GM21529 (cell line): ENCODE data around the gene SPATA13.

Experiments used
- ATAC-seq: cut with Tn5 transposase; IDR thresholded peaks from one replicate; pipeline ENCODE4 v1.9.1; 2021; ENCODE audit not compliant: unreplicated experiment

SPATA13 gene

GRCh38 chr13:24276306-24276705 lies 115.8 kb downstream of the SPATA13 start:
- ATAC-seq, result no peak

- no peak for ATAC-seq
Observed at GRCh38 chr13:24276861-24277260, 116.3 kb downstream of the SPATA13 start.

DNA sequence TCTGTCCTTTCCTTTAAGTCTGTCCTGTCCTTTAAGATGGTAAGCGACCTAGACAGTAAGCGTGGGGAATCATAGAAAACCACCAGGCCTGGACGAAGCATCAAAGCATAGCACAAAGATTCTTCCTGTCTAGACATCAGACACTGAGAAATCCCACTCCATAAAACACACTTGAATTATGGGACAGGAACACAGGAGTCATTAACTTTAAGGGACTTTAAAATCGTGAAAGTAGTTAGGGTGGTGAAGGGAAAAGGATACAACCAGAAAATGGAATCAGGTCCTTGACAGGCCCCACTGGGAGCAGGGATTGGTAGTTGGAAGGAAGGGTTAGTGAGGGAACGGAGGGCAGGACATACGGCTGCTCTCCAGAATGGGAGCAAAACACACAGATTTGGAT lies 117.2 kb downstream of the SPATA13 start:
- no peak for ATAC-seq

DNA sequence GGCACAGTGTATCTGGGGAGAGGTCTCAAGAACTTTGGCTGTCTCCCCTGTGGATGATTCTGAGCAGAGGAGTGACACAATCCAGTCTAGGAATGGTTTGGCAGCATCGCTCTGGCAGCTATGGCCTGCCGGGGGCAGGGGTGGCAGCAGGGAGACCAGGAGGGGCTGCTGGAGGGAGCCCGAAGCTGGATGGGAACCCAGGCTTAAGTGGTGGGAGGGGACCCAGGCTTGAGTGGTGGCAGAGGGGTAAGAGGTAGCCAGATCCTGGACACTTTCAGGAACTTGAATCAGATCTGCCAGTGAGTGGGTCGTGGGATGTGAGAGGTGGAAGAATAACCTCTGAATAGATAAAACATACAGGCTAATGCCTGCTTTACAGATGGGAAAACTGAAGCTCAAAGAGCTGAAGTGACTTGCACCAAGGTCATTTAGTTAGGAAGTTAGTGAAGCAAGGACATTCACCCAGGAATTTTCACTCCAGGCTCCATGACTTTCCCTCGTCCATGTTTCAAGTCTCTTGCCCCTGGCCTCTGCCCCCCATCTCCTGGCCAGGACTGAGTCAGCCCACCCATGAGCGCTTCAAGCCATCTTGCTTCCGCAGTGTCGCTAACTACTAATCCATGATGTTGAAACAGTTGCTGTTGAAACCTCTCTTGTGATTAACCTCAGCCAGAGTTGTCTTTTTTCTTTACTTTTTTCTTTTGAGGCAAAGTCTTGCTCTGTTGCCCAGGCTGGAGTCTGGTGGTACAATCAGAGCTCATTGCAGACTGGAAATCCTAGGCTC lies 119.0 kb downstream of the SPATA13 start:
- ATAC-seq, result no peak

- peak; percentile 77 for ATAC-seq
Observed at GRCh38 chr13:24280720-24281119, 120.2 kb downstream of the SPATA13 start.

DNA sequence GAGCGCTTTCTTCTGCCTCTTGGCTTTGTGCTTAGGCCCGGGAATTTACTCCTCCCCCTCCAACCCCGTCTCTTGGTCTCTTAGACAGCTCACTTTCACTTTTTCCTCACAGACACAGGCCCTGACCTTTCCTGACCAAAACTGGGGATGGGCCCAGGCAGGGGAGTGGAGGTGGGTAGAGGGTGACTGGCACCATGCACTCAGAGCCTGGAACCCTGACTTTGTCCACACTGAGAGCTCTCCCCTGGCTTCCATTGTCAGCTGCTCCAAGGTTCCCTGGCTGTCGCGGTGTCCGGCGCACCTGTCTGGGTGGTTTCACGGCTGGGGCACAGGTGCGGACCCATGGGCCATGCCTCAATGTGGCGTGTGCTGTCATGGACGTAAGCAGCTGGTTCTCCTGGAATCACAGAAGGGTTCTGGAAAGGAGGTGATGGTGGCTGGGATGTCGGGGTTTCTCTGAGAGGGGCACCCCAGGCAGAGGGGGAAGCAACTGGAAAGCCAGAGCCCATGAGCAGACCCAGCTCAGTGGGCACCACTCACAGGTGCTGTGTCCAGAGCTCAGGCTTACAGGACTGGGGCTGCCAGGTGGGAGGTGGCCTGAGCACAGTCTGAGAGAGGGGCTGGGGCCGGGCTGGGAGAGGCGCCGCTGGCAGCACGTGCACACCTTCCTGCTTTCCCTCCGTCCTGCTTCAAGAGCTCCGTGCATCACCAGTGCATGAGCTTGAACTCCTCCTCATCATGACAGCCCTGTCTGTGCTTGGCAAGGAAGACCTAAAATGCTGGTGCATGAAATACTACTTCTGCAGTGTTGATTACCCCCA lies 120.9 kb downstream of the SPATA13 start:
- ATAC-seq, result no peak

DNA sequence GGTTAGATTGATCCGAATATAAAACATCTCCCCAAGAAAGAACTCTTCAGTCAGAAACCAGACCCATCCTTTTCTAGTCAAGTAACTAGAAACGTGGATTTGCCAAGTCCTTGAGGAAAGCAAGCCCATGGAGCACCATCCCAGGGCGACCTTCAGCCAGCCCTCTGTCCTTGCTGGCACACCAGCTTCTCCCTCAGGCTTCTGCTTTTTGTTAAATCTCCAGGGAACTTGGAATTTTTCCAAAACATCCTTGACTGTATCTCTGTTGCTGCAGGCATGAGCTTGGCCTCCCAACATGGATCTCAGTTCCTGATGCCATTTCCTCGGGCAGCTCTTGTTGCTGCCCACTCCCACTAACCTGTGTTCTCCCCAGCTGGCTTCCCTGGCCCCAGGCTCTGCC lies 121.7 kb downstream of the SPATA13 start:
- ATAC-seq, result no peak

- ATAC-seq, result no peak
Observed at GRCh38 chr13:24284889-24285565, 124.5 kb downstream of the SPATA13 start.

DNA sequence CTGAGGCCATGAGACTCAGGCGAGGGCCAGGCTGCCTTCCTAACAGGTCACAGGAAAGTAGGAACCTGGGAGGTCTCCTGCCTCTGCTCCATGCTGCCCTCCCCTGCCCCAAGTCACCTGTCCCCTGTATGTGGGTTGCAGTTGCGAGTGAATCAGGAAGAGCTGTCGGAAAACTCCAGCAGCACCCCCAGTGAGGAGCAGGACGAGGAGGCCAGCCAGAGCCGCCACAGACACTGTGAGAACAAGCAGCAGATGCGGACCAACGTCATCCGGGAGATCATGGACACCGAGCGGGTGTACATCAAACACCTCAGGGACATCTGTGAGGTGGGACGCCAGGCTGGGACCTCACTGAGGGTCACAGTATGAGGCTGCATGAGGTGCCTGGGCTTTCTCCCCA lies 126.1 kb downstream of the SPATA13 start:
- ATAC-seq, result no peak

GRCh38 chr13:24287748-24288287 lies 127.3 kb downstream of the SPATA13 start:
- ATAC-seq, result no peak

DNA sequence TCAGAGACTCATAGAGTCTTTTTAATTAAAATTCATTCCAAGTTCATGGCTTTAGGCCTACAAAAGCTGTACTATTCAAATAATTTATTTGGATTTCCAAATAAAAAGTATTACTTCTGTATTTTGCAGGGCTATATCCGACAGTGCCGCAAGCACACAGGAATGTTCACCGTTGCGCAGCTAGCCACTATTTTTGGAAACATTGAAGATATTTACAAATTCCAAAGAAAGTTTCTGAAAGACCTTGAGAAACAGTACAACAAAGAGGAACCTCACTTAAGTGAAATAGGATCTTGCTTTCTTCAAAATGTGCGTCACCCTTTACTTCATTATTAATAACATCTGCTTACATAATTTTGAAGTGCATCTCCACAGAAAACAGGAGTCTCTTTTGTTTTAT lies 128.3 kb downstream of the SPATA13 start:
- ATAC-seq, result no peak

DNA sequence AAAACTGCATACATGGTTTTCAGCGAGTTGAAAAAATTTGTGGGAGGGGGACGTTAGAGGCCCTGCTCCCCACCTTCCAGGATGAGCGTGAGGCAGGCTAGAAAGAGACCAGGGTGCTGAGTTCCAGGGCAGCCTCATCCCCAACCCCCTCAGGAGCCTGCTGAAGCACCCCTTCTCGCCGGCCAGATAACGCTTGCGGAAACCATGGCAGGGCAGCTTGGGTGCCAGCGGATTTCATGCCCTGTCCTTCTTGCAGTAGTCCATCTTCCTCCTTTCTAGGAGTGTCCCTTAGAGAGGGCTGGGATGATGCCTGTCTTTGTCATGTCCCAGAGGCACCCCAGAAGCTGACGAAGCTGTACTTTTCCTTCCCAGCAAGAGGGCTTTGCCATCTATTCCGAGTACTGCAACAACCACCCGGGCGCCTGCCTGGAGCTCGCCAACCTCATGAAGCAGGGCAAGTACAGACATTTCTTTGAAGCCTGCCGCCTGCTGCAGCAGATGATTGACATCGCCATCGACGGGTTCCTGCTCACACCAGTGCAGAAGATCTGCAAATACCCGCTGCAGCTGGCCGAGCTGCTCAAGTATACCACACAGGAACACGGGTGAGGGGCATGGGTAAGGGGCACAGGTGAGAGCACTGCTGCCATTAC lies 129.9 kb downstream of the SPATA13 start:
- no peak for ATAC-seq

DNA sequence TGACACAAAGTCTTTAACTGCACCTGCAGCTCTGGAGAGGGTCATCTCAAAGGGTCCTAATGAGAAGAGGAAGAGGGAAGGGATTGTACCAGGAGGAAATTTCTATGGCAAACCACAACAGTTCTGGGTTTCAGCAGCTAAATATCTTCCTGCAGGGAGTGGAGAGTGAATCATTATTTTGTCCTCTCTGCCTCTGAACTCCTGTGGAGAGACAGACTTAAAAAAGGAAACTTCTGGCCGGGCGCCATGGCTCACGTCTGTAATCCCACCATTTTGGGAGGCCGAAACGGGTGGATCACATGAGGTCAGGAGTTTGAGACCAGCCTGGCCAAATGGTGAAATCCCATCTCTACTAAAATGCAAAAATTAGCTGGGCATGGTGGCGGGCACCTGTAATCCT lies 132.0 kb downstream of the SPATA13 start:
- ATAC-seq, result no peak

DNA sequence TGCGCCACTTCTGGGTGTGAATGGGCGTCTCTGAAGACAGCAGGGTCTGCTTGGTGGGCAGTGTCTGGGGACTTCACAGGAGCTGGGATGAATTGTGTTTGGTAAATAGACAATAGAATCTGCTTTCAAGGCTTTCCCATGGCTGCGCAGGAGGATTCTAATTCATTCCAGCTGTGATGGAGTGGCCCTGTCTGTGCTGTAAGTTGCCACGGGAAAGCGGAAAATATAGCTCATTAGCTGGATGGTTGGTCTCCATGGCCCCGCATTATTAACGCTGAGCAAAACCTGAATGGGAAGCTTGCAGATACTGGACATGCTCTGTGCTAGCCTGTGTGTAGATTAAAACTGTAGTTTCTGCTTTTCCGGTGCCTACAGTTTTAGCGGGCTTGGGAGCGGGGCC lies 133.2 kb downstream of the SPATA13 start:
- ATAC-seq, result no peak

DNA sequence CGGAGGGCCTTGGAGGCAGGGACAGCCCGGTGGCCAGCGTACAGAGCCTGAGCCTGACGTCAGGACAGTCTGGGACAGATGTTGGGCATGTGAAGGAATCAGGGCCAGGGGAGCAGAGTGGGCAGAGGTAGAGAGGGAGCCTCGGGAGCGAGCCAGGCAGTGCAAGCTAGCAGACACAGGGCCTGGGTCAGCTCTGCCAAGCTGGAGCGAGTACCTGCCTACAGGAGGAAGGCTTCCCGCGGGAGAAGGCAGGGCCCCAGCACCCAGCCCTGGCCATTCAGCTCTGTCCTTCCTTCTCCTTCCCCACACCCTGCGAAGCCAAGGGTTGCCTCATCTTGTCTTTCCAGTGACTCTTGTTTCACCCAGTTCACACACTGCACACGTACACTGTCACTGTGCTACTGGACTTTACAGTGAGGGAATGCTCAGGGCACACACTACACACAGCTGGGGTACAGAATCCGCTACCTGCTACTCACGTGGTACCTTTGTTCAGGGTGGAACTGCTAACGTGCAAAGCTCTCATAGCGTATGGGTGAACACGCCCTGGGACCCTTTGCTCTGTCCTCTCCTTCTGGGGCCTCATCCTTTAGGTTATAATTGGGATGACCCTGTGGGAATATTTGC lies 139.1 kb downstream of the SPATA13 start:
- no peak for ATAC-seq

- no peak for ATAC-seq
Observed at GRCh38 chr13:24301434-24301833, 140.9 kb downstream of the SPATA13 start.

DNA sequence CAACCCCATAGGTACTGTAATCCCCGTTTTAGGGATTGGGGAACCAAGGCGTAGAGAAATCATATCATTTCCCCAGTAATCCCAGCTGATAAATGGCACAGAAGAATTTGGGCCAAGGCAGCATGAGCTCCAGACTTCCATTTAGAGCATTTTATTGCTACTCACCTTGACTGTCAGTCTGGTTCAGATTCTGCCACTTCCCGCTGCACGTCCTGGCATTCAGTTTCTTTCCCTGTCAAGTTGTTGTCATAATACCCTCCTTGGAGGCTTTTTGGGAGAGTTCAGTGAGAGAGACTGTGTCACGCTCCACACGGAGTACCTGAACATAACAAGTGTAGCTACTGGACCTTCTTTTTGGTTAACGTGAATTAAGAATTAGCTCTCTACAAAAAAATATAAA lies 141.4 kb downstream of the SPATA13 start:
- ATAC-seq, result no peak

DNA sequence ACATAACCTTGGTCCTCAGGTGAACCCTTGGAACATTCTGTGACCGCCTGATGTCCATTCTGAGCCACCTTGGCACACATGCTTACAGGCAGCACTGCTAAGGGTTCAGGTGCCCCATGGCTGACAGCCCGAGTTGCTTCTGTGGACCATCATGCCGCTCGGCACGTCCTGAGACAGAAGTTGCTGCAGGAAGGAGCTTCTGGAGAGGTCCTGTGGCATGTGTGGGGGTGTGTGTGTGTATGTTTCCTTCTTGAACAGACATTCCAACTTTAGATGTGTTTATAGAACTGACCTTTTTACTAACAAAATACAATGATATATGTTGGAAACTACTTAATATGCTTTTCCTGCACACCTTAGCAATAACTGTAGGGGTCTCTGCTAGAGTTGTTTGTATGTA lies 144.1 kb downstream of the SPATA13 start:
- ATAC-seq, result no peak

DNA sequence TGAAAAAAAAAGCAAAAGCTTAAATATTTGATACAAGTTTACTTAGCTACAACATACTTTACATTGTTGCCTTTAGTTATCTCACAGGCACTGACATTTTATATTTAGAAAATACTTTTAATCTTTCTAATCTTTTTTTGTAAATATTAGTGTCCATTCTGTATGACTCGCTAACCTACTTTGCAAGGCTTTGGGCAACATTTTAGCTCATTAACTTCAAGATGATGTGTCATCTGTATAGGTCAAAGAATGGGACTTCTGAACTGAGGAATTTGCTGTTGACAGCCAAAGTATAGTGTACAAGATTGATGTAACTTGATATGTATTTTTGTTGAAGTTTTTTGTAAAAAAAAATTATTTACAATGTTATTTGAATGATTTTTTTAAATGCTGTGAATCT lies 146.1 kb downstream of the SPATA13 start:
- ATAC-seq, result no peak

DNA sequence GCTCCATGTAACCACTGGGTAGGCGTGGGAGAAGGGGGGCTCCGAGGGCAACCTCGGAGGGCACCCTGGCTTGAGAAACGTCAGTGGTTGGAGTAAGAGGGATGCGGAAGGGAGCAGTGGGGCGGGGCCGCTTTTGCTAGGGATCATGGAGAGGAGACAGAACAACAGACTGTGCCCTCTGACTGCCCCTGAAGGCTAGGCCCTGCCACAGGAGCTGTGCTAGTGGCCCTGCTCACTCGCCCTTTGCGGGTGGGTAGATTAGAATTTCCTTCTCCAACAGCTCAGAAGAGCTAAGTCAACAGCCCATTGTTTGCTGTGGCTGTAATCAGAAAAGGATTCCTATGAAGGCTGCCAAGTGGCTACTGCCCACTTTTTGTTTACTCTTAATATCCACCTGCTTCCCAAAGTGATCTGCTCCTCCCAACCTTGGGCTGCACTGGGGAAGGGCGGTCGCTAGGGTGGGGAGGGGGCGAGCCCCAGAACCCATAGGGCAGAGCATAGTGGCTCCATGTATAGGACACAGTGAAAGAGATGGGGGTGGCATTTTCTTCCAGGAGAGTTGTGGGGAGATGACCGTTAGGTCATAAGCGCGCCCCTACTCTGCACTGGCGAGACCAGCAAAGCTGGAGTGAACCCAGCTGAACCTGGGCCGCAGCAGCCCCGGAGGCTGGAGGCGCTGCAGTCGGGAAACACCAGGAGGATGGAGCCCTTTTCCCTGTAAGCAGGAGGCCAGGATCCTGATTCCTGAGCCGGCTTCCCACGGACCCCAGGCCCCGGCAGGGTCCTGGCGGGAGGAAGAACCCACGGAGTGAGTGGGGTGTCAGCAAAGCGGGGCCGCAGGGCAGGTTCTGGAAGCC lies 146.9 kb downstream of the SPATA13 start:
- ATAC-seq, result no peak
